ENCODE data around the gene TBX15. TPM values are rescaled to one million over a fixed set of nuclear protein-coding genes. Genes with fewer than 3 reads are reported as not detected.

TBX15 gene
- total RNA-seq, 1 experiment from 2014 or later: 0.32 TPM

DNA sequence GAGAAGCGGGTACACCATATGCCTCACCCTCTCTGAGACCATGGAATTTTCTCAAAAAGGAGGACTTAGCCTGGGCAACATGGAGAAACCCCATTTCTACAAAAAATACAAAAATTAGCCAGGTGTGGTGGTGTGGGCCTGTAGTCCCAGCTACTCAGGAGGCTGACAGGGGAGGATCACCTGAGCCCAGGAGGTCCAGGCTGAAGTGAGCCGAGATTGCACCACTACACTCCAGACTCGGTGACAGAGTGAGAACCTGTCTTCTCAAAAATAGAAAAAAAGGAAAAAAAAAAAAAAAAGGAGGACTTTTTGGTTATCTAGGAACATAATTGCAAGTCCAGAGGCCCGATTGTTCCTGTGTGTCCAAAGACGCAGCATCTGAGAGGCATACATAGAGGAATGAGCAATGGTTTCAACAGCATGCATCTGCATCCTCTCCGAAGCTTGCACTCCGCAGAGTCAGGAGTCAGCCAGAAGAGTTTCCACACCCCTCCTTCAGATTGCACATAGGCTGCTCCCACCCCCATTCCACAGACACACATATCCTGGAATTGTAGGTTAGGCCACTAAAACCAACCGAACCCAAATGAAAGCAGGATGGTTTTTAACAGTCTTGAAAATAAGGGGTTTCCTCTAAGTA lies 2.5 kb upstream of the TBX15 start:
- H3K27ac ChIP-seq (ENCODE audit: low read depth, low read length, poor library complexity, severe bottlenecking): no peak overlapping the region
- intact Hi-C loops (cut with micrococcal nuclease; ENCODE audit: unreplicated experiment): no loop called here
- POLR2A ChIA-PET (ENCODE audit: low non-redundant PET): no interaction called here
- H3K27me3 ChIP-seq (replicated peaks; ENCODE audit: insufficient read depth, low read depth, low read length, poor library complexity): peaks cover 21% of the 10 kb centered on the region
- no peak overlapping the region for H3K4me3 ChIP-seq (ENCODE audit: low read depth, low read length, poor library complexity, severe bottlenecking)
- CTCF ChIA-PET: no interaction called here
- H3K4me1 ChIP-seq (ENCODE audit: insufficient read depth, low read length, poor library complexity, severe bottlenecking): peaks cover 4% of the 10 kb centered on the region
- no peaks in the 10 kb centered on the region for H3K36me3 ChIP-seq (ENCODE audit: insufficient read depth, low read length, poor library complexity, severe bottlenecking)
- TF ChIP-seq CTCF (conservative IDR thresholded peaks at IDR 0.05; ENCODE audit: low read depth, low read length) (no peak), EZH2 (IDR thresholded peaks at IDR 0.05; ENCODE audit: borderline replicate concordance, low read depth, low read length, poor library complexity, severe bottlenecking) (no peak)
- BruUV-seq (replicated peaks): no TSS peak
- H3K9me3 ChIP-seq (ENCODE audit: low read depth, low read length, poor library complexity, severe bottlenecking): no peaks in the 10 kb centered on the region
- no peak for DNase-seq (ENCODE audit: low spot score)

DNA sequence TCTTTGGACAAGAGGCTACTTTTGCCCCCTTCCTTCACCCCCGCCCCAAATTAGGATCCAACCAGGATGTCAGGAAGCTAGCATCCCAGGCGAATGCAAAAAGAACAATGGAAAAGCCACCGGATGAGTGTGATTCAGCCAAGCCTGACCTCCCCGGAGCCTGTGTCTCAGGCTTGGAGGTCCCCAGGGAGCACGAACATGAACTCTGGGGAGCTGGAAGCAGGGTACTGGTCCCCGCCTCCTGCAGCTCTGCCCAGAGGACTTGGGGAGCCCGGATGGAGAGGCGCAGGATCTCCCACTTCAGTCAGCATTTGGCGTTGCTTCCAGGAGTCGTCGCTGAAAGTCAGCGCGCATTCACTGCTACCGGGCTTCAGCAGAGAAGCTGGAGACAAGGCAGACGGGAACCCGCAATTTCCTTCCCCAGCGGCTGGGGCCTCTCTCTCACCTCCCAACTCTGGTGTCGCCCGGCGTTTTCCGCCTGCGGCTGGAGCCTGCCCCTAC lies 1.8 kb upstream of the TBX15 start:
- DNase-seq (ENCODE audit: low spot score): no peak

DNA sequence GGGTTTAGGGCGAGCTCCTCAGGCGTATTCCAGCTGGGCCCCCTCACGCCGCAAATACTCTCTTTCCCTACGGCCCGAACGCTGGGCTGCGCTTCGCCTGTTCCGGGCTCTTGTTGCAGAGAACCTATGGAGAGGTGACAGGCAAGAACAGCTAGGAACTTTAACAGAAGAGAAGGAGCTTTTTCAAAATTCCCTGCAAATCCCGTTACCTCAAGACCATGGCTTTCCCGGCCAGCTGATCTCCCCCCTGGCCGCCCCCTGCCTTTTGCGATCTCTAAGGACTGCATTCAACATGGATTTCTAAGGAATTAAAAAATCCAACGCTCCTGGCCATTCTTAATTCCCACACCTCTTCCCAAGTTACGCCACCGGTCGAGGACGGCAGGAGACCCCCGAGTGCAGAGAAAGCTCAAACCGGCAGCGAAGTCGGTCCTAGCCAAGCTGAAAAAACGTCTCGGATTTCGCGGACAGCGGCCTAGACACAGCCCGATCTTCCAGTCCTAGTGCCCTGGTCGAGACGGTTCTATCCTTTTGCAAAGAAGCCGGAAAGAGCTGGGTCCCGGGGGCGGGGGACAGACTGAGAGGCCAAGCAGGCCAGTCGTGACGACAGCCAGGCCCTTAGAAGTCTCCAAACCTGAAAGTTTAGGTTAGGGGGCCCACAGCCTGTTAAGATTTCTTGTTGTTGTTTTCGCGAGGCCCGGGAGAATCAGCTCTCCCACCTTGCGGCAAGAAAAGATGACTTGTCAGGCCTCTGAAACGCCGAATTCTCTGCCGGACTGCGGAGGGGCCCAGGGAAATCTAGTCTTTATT lies 1.1 kb upstream of the TBX15 start:
- CTCF ChIA-PET: no interaction called here
- peaks cover 4% of the 10 kb centered on the region for H3K4me1 ChIP-seq (ENCODE audit: insufficient read depth, low read length, poor library complexity, severe bottlenecking)
- POLR2A ChIA-PET (ENCODE audit: low non-redundant PET): no interaction called here
- peaks cover 21% of the 10 kb centered on the region for H3K27me3 ChIP-seq (replicated peaks; ENCODE audit: insufficient read depth, low read depth, low read length, poor library complexity)
- TF ChIP-seq CTCF (conservative IDR thresholded peaks at IDR 0.05; ENCODE audit: low read depth, low read length) (no peak), EZH2 (IDR thresholded peaks at IDR 0.05; ENCODE audit: borderline replicate concordance, low read depth, low read length, poor library complexity, severe bottlenecking) (no peak)
- H3K9me3 ChIP-seq (ENCODE audit: low read depth, low read length, poor library complexity, severe bottlenecking): no peaks in the 10 kb centered on the region
- no peaks in the 10 kb centered on the region for H3K36me3 ChIP-seq (ENCODE audit: insufficient read depth, low read length, poor library complexity, severe bottlenecking)
- H3K4me3 ChIP-seq (ENCODE audit: low read depth, low read length, poor library complexity, severe bottlenecking): no peak overlapping the region
- no TSS peak for BruUV-seq (replicated peaks)
- H3K27ac ChIP-seq (ENCODE audit: low read depth, low read length, poor library complexity, severe bottlenecking): no peak overlapping the region
- DNase-seq (ENCODE audit: low spot score): no peak
- intact Hi-C loops (cut with micrococcal nuclease; ENCODE audit: unreplicated experiment): no loop called here

More for the DNA sequence above, 1.8 kb upstream of the TBX15 start:
- Histone ChIP-seq H3K36me3 (ENCODE audit: insufficient read depth, low read length, poor library complexity, severe bottlenecking) (no peaks in the 10 kb centered on the region), H3K27me3 (replicated peaks; ENCODE audit: insufficient read depth, low read depth, low read length, poor library complexity) (peaks cover 21% of the 10 kb centered on the region), H3K27ac (ENCODE audit: low read depth, low read length, poor library complexity, severe bottlenecking) (no peak overlapping the region), H3K9me3 (ENCODE audit: low read depth, low read length, poor library complexity, severe bottlenecking) (no peaks in the 10 kb centered on the region), H3K4me3 (ENCODE audit: low read depth, low read length, poor library complexity, severe bottlenecking) (no peak overlapping the region), H3K4me1 (ENCODE audit: insufficient read depth, low read length, poor library complexity, severe bottlenecking) (peaks cover 4% of the 10 kb centered on the region)
- POLR2A ChIA-PET (ENCODE audit: low non-redundant PET): no interaction called here
- CTCF ChIA-PET: no interaction called here
- no TSS peak for BruUV-seq (replicated peaks)
- intact Hi-C loops (cut with micrococcal nuclease; ENCODE audit: unreplicated experiment): no loop called here
- no peak for TF ChIP-seq CTCF (conservative IDR thresholded peaks at IDR 0.05; ENCODE audit: low read depth, low read length)
- TF ChIP-seq EZH2 (IDR thresholded peaks at IDR 0.05; ENCODE audit: borderline replicate concordance, low read depth, low read length, poor library complexity, severe bottlenecking): no peak

All from A673 (cell line).